Measurements from ENCODE around the gene CACNA2D1.

CACNA2D1 gene

GRCh38 chr7:82317257-82317721 is 126.3 kb downstream of the CACNA2D1 start:
- Histone ChIP-seq H3K4me1 (ENCODE audit: control insufficient read depth in 2 of 2, insufficient read depth in 1 of 2, low read depth in 1 of 2, low read length in 2 of 2) (no peaks in the 10 kb centered on the region), H3K36me3 (replicated peaks in 1 of 2; ENCODE audit: control insufficient read depth in 2 of 2, insufficient read depth in 2 of 2, low read length in 2 of 2) (no peaks in the 10 kb centered on the region), H3K27ac (replicated peaks; ENCODE audit: low read length) (no peak overlapping the region), H3K4ac (ENCODE audit: low read length) (no peak overlapping the region), H3K9me3 (replicated peaks in 1 of 2; ENCODE audit: control insufficient read depth in 2 of 2, insufficient read depth in 1 of 2, low read depth in 1 of 2, low read length in 2 of 2) (peaks cover 0 to 3% of the 10 kb centered on the region in 2 donors), H2BK5ac (ENCODE audit: low read length) (no peak overlapping the region), H3K4me3 (ENCODE audit: low read length in 2 of 2) (no peak overlapping the region), H4K91ac (ENCODE audit: low read depth, low read length, poor library complexity) (no peak overlapping the region), H2BK12ac (ENCODE audit: low read length) (no peak overlapping the region), H2AFZ (ENCODE audit: low read length) (no peak overlapping the region), H4K8ac (ENCODE audit: low read depth, low read length) (no peak overlapping the region), H3K18ac (ENCODE audit: low read length) (no peak overlapping the region), H2BK120ac (ENCODE audit: low read depth, low read length) (no peak overlapping the region), H3K23ac (ENCODE audit: low read depth, low read length, poor library complexity) (no peak overlapping the region), H2BK15ac (ENCODE audit: low read length) (no peak overlapping the region), H3K9ac (ENCODE audit: low read depth, low read length, poor library complexity) (no peak overlapping the region), H3K27me3 (ENCODE audit: control insufficient read depth in 3 of 3, insufficient read depth in 3 of 3, low read depth in 1 of 3, low read length in 3 of 3) (no peaks in the 10 kb centered on the region), H3K79me1 (ENCODE audit: low read depth, low read length) (no peaks in the 10 kb centered on the region), H2AK5ac (ENCODE audit: low read depth, low read length) (no peak overlapping the region), H3K14ac (ENCODE audit: low read length) (no peak overlapping the region), H3K4me2 (ENCODE audit: insufficient read depth, low read length, poor library complexity, severe bottlenecking) (no peak overlapping the region)
- DNase-seq (ENCODE audit: low spot score), result no peak
- no CpG with 5 or more reads among the region's 3 CpGs for WGBS, 2 donors (ENCODE audit: extremely low coverage in 2 of 2, insufficient read length in 2 of 2, insufficient replicate concordance in 1 of 2)

- no peaks in the 10 kb centered on the region for H3K4me1 ChIP-seq (ENCODE audit: control insufficient read depth in 2 of 2, insufficient read depth in 1 of 2, low read depth in 1 of 2, low read length in 2 of 2)
- H3K4me2 ChIP-seq (ENCODE audit: insufficient read depth, low read length, poor library complexity, severe bottlenecking), result no peak overlapping the region
- no peak overlapping the region for H2AK5ac ChIP-seq (ENCODE audit: low read depth, low read length)
- H3K4me3 ChIP-seq (ENCODE audit: low read length in 2 of 2), result no peak overlapping the region
- H3K23ac ChIP-seq (ENCODE audit: low read depth, low read length, poor library complexity), result no peak overlapping the region
- DNase-seq (ENCODE audit: low spot score), result no peak
- no peak overlapping the region for H2BK12ac ChIP-seq (ENCODE audit: low read length)
- H3K4ac ChIP-seq (ENCODE audit: low read length), result no peak overlapping the region
- no peak overlapping the region for H2AFZ ChIP-seq (ENCODE audit: low read length)
- H3K27me3 ChIP-seq (ENCODE audit: control insufficient read depth in 3 of 3, insufficient read depth in 3 of 3, low read depth in 1 of 3, low read length in 3 of 3), result no peaks in the 10 kb centered on the region
- H3K36me3 ChIP-seq (replicated peaks in 1 of 2; ENCODE audit: control insufficient read depth in 2 of 2, insufficient read depth in 2 of 2, low read length in 2 of 2), result no peaks in the 10 kb centered on the region
- H2BK15ac ChIP-seq (ENCODE audit: low read length), result no peak overlapping the region
- H2BK120ac ChIP-seq (ENCODE audit: low read depth, low read length), result no peak overlapping the region
- no peak overlapping the region for H4K91ac ChIP-seq (ENCODE audit: low read depth, low read length, poor library complexity)
- H3K9me3 ChIP-seq (replicated peaks in 1 of 2; ENCODE audit: control insufficient read depth in 2 of 2, insufficient read depth in 1 of 2, low read depth in 1 of 2, low read length in 2 of 2), result peaks cover 3% of the 10 kb centered on the region in 2 donors
- H2BK5ac ChIP-seq (ENCODE audit: low read length), result no peak overlapping the region
- H3K18ac ChIP-seq (ENCODE audit: low read length), result no peak overlapping the region
- no peak overlapping the region for H3K14ac ChIP-seq (ENCODE audit: low read length)
- no peak overlapping the region for H4K8ac ChIP-seq (ENCODE audit: low read depth, low read length)
- no peaks in the 10 kb centered on the region for H3K79me1 ChIP-seq (ENCODE audit: low read depth, low read length)
- WGBS, 2 donors (ENCODE audit: extremely low coverage in 2 of 2, insufficient read length in 2 of 2, insufficient replicate concordance in 1 of 2), result no CpG with 5 or more reads among the region's 1 CpG
- no peak overlapping the region for H3K27ac ChIP-seq (replicated peaks; ENCODE audit: low read length)
- H3K9ac ChIP-seq (ENCODE audit: low read depth, low read length, poor library complexity), result no peak overlapping the region
Observed at GRCh38 chr7:82313269-82313668, 130.3 kb downstream of the CACNA2D1 start.

GRCh38 chr7:82312646-82313045 is 130.9 kb downstream of the CACNA2D1 start:
- no peak overlapping the region for H2BK5ac ChIP-seq (ENCODE audit: low read length)
- H2AFZ ChIP-seq (ENCODE audit: low read length), result no peak overlapping the region
- H3K9me3 ChIP-seq (replicated peaks in 1 of 2; ENCODE audit: control insufficient read depth in 2 of 2, insufficient read depth in 1 of 2, low read depth in 1 of 2, low read length in 2 of 2), result peaks cover 3% of the 10 kb centered on the region in 2 donors
- no peak overlapping the region for H2BK120ac ChIP-seq (ENCODE audit: low read depth, low read length)
- no CpG with 5 or more reads among the region's 5 CpGs for WGBS, 2 donors (ENCODE audit: extremely low coverage in 2 of 2, insufficient read length in 2 of 2, insufficient replicate concordance in 1 of 2)
- no peaks in the 10 kb centered on the region for H3K79me1 ChIP-seq (ENCODE audit: low read depth, low read length)
- no peak for DNase-seq (ENCODE audit: low spot score)
- H3K27ac ChIP-seq (replicated peaks; ENCODE audit: low read length), result no peak overlapping the region
- no peak overlapping the region for H3K14ac ChIP-seq (ENCODE audit: low read length)
- no peaks in the 10 kb centered on the region for H3K36me3 ChIP-seq (replicated peaks in 1 of 2; ENCODE audit: control insufficient read depth in 2 of 2, insufficient read depth in 2 of 2, low read length in 2 of 2)
- no peak overlapping the region for H2BK12ac ChIP-seq (ENCODE audit: low read length)
- no peak overlapping the region for H2BK15ac ChIP-seq (ENCODE audit: low read length)
- no peaks in the 10 kb centered on the region for H3K27me3 ChIP-seq (ENCODE audit: control insufficient read depth in 3 of 3, insufficient read depth in 3 of 3, low read depth in 1 of 3, low read length in 3 of 3)
- H3K23ac ChIP-seq (ENCODE audit: low read depth, low read length, poor library complexity), result no peak overlapping the region
- H3K4ac ChIP-seq (ENCODE audit: low read length), result no peak overlapping the region
- no peak overlapping the region for H3K9ac ChIP-seq (ENCODE audit: low read depth, low read length, poor library complexity)
- no peaks in the 10 kb centered on the region for H3K4me1 ChIP-seq (ENCODE audit: control insufficient read depth in 2 of 2, insufficient read depth in 1 of 2, low read depth in 1 of 2, low read length in 2 of 2)
- H3K4me2 ChIP-seq (ENCODE audit: insufficient read depth, low read length, poor library complexity, severe bottlenecking), result no peak overlapping the region
- H4K8ac ChIP-seq (ENCODE audit: low read depth, low read length), result no peak overlapping the region
- H3K4me3 ChIP-seq (ENCODE audit: low read length in 2 of 2), result no peak overlapping the region
- H2AK5ac ChIP-seq (ENCODE audit: low read depth, low read length), result no peak overlapping the region
- no peak overlapping the region for H3K18ac ChIP-seq (ENCODE audit: low read length)
- no peak overlapping the region for H4K91ac ChIP-seq (ENCODE audit: low read depth, low read length, poor library complexity)

- no peaks in the 10 kb centered on the region for H3K27me3 ChIP-seq (ENCODE audit: control insufficient read depth in 3 of 3, insufficient read depth in 3 of 3, low read depth in 1 of 3, low read length in 3 of 3)
- no peak overlapping the region for H2BK5ac ChIP-seq (ENCODE audit: low read length)
- H3K14ac ChIP-seq (ENCODE audit: low read length), result no peak overlapping the region
- no peaks in the 10 kb centered on the region for H3K36me3 ChIP-seq (replicated peaks in 1 of 2; ENCODE audit: control insufficient read depth in 2 of 2, insufficient read depth in 2 of 2, low read length in 2 of 2)
- no peak overlapping the region for H4K8ac ChIP-seq (ENCODE audit: low read depth, low read length)
- peaks cover 0 to 3% of the 10 kb centered on the region in 2 donors for H3K9me3 ChIP-seq (replicated peaks in 1 of 2; ENCODE audit: control insufficient read depth in 2 of 2, insufficient read depth in 1 of 2, low read depth in 1 of 2, low read length in 2 of 2)
- no peak overlapping the region for H2BK12ac ChIP-seq (ENCODE audit: low read length)
- no peaks in the 10 kb centered on the region for H3K4me1 ChIP-seq (ENCODE audit: control insufficient read depth in 2 of 2, insufficient read depth in 1 of 2, low read depth in 1 of 2, low read length in 2 of 2)
- H3K4me3 ChIP-seq (ENCODE audit: low read length in 2 of 2), result no peak overlapping the region
- no peak overlapping the region for H3K9ac ChIP-seq (ENCODE audit: low read depth, low read length, poor library complexity)
- H2AK5ac ChIP-seq (ENCODE audit: low read depth, low read length), result no peak overlapping the region
- H3K4me2 ChIP-seq (ENCODE audit: insufficient read depth, low read length, poor library complexity, severe bottlenecking), result no peak overlapping the region
- H2BK120ac ChIP-seq (ENCODE audit: low read depth, low read length), result no peak overlapping the region
- no peak overlapping the region for H3K23ac ChIP-seq (ENCODE audit: low read depth, low read length, poor library complexity)
- DNase-seq (ENCODE audit: low spot score), result no peak
- H4K91ac ChIP-seq (ENCODE audit: low read depth, low read length, poor library complexity), result no peak overlapping the region
- no peak overlapping the region for H3K27ac ChIP-seq (replicated peaks; ENCODE audit: low read length)
- no peak overlapping the region for H2BK15ac ChIP-seq (ENCODE audit: low read length)
- no CpG with 5 or more reads among the region's 4 CpGs for WGBS, 2 donors (ENCODE audit: extremely low coverage in 2 of 2, insufficient read length in 2 of 2, insufficient replicate concordance in 1 of 2)
- no peak overlapping the region for H2AFZ ChIP-seq (ENCODE audit: low read length)
- no peak overlapping the region for H3K4ac ChIP-seq (ENCODE audit: low read length)
- no peak overlapping the region for H3K18ac ChIP-seq (ENCODE audit: low read length)
- no peaks in the 10 kb centered on the region for H3K79me1 ChIP-seq (ENCODE audit: low read depth, low read length)
Observed at GRCh38 chr7:82305347-82306005, 138.1 kb downstream of the CACNA2D1 start.
